HG03442 (cell line): ENCODE results near the gene PSMC3.

Experiments used
- ATAC-seq: cut with Tn5 transposase; IDR thresholded peaks from one replicate; pipeline ENCODE4 v1.9.1; 2021; ENCODE audit warnings: mild to moderate bottlenecking, moderate library complexity; ENCODE audit not compliant: unreplicated experiment

PSMC3 gene

GRCh38 chr11:47414685-47415070 is 11.6 kb downstream of the PSMC3 start:
- ATAC-seq, result no peak

GRCh38 chr11:47413908-47414684 is 12.1 kb downstream of the PSMC3 start:
- ATAC-seq, result no peak

- ATAC-seq, result no peak
Observed at GRCh38 chr11:47413351-47413750, 12.9 kb downstream of the PSMC3 start.

- ATAC-seq, result no peak
Observed at GRCh38 chr11:47411884-47412746, 14.1 kb downstream of the PSMC3 start.

GRCh38 chr11:47410370-47411264 is 15.6 kb downstream of the PSMC3 start:
- ATAC-seq, result no peak

GRCh38 chr11:47409440-47410369 is 16.5 kb downstream of the PSMC3 start:
- no peak for ATAC-seq

- no peak for ATAC-seq
Observed at GRCh38 chr11:47408598-47409439, 17.4 kb downstream of the PSMC3 start.

- ATAC-seq, result peak; percentile 80
Observed at GRCh38 chr11:47407746-47408590, 18.3 kb downstream of the PSMC3 start, which contains the start of gene SLC39A13. SLC39A13 (plus strand) TSS chr11:47408590; CDS start chr11:47410095, 1,505 bp downstream.

GRCh38 chr11:47406896-47407745 is 19.1 kb downstream of the PSMC3 start:
- ATAC-seq, result no peak

GRCh38 chr11:47403571-47403970 is 22.7 kb downstream of the PSMC3 start:
- no peak for ATAC-seq

GRCh38 chr11:47403135-47403534 is 23.1 kb downstream of the PSMC3 start:
- ATAC-seq, result no peak

- peak; percentile 71 for ATAC-seq
Observed at GRCh38 chr11:47400768-47401279, 25.4 kb downstream of the PSMC3 start.

- ATAC-seq, result peak; percentile 52
Observed at GRCh38 chr11:47399860-47400767, 26.1 kb downstream of the PSMC3 start.

GRCh38 chr11:47398551-47398950 is 27.7 kb downstream of the PSMC3 start:
- no peak for ATAC-seq

- ATAC-seq, result no peak
Observed at GRCh38 chr11:47398011-47398410, 28.2 kb downstream of the PSMC3 start.

GRCh38 chr11:47396049-47396320 is 30.3 kb downstream of the PSMC3 start:
- ATAC-seq, result no peak
